ENCODE results near the gene TRIM72.
"Not testable (repeated sequence)": the region's sequence is repeated elsewhere in the genome, so short reads cannot be mapped to it uniquely, and the experiment has no call there.

TRIM72 gene, protein sequence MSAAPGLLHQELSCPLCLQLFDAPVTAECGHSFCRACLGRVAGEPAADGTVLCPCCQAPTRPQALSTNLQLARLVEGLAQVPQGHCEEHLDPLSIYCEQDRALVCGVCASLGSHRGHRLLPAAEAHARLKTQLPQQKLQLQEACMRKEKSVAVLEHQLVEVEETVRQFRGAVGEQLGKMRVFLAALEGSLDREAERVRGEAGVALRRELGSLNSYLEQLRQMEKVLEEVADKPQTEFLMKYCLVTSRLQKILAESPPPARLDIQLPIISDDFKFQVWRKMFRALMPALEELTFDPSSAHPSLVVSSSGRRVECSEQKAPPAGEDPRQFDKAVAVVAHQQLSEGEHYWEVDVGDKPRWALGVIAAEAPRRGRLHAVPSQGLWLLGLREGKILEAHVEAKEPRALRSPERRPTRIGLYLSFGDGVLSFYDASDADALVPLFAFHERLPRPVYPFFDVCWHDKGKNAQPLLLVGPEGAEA

DNA sequence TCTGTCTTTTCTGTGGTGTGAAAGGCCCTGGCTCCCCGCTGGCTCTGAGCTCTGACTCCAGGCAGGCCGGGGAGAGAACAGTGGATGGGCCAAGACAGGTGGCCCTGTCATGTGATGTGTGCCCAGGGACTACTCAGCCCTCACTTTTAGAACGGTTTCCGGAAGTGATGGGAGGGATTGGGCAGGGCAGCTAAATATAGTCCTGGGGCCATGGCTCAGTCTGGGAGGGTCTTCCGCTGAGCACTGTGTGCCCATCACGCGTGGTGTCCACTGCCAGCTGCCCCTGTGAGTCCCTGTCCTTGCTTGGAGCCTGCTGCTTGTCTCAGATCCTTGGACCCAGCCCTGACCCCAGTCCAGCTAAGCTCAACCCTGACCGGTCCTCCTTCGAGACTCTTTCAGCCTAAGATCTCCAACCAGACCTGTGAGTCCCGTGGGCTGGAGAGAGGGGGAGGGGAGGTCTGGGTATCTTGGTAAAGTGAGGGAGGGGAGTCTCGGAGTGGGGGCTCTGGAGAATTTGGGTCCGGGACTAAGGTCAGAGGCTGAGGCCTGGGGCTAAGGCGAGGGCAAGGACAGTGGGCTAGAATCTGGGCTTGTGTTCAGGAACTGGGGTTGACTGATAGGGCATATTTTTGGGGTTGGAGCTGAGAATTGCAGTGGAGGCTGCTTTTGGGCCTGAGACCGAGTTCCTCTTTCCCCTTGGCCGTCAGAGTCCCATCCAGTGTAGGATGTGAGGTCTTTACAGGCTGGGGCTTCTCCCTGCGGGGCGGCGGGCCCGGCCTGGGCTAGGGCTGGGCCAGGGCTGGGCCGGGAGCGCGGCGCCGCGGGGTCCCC lies at the start of gene TRIM72:
TSS of gene TRIM72 (plus strand) at position 243 of the 831 bp plus-strand sequence. CDS start 620 bp downstream, outside the sequence.
- no peak for DNase-seq

DNA sequence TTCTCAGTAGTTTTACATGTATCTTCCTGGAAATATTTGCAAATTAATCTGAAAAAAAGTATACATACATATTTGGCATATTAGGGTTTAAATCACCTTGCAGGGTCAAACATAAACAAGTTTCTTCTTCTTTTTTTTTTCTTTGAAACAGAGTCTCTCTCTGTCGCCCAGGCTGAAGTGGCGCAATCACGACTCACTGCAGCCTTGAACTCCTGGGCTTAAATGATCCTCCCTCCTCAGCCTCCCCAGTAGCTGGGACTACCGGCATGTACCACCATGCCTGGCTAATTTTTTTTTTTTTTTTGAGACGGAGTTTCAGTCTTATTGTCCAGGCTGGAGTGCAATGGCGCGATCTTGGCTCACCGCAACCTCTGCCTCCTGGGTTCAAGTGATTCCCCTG lies 46.6 kb upstream of the TRIM72 start:
- DNase-seq = no peak

DNA sequence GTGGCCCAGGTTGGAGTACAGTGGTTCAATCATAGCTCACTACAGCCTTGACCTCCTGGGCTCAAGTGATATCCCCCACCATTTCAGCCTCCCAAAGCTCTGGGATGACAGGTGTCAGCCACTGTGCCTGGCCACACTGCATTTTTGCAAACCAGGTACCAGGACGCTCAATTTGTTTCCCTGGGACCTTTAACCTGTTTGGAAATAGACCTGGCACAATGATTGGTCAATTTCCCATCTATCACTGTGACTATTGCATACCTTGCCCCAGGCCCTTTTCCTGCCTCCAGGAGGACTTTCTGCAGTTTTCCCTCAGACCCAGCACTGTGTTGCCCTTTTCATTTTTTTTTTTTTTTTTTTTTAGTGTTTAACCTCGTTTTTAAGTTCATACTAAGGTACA lies 45.1 kb upstream of the TRIM72 start:
- no peak for DNase-seq

DNA sequence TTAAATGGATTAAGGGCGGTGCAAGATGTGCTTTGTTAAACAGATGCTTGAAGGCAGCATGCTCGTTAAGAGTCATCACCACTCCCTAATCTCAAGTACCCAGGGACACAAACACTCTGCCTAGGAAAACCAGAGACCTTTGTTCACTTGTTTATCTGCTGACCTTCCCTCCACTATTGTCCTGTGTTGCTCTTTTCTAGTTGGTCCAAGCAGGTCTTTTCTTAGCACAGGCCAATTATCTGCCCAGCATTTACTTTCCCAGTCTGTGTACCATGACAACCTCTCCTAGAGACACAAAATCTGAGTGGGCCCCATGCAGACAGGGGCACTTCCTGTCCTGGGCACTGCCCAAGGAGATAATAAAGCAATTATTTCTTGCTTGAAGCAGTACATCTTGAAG lies 43.9 kb upstream of the TRIM72 start:
- not testable (repeated sequence) for DNase-seq

DNA sequence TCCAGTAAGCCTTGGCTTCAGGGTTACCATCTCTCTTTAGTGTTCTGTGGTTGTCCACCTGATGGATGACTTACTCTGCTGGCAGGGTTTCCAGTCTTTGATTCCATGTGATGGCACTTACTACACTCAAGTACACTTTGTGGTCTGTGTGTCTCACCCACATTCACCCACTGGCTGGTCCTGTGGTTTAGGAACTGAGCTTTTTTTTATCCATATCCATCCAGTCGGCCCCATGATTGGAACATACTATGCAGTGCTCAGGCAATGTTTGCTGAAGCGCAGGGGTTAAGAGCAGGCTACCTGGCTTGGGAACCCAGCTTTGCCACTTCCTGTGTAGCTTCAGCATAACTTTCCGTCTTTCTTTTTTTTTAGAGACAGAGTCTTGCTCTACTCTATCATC lies 36.8 kb upstream of the TRIM72 start:
- peak; percentile 31 for DNase-seq

DNA sequence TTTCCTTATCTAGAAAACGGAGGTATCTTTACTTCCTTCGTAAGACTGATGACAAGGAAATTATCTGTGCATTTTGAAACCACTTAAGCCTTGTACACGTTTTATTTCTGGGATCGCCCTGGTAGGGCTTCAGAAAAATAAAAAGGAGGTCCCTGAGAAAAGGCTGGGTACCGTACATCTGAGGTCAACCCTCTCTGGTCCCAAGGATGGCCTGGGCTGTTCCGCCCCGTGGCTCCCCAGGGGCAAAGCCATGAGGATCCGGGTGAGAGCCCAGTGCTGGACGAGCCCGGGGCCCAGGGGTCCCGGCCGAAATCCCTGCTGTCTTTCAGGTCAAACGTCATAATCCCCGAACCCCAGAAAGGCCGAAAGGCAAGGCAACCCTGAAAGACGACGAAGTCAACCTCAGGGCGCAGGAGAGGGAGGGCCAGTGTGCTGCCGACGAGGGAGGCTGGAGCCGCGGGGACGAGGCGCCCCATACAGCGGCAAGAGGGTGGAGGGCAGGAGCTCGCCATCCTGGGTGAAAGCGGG lies 34.6 kb upstream of the TRIM72 start:
- DNase-seq = no peak

DNA sequence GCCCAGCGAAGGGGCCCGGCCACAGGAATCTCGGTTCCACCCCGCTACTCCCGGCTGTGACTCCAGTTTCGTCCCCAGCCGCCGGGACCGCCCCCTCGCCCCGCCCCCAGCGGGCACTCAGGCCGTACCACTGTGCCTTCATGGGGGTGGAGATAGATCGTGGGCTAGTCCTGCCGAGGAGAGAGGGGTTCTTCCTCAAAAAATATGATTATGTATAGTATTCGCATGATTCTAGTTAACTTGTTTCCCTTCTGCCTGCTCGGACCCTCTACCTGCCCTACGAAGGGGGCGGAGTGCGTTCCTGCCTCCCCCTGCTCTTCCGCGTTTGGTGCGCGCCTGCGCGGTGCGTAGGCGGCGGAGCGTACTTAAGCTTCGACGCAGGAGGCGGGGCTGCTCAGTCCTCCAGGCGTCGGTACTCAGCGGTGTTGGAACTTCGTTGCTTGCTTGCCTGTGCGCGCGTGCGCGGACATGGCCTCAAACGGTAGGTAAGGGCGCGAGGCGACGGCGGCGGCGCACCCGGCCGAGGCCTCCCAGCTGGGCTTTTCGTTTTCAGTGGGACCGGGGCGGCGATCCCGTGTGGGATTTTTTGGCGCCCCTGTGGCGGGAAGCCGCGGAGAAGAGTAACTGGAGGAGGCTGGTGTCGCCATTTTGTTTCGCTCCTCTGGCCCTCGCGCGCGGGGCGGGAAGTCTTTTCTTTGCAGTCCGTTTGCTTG lies 34.0 kb upstream of the TRIM72 start, which contains the start of gene FUS:
TSS of gene FUS (plus strand) at position 393 of the 713 bp plus-strand sequence. CDS start at position 469, 76 bp downstream.
- DNase-seq = peak; percentile 68

DNA sequence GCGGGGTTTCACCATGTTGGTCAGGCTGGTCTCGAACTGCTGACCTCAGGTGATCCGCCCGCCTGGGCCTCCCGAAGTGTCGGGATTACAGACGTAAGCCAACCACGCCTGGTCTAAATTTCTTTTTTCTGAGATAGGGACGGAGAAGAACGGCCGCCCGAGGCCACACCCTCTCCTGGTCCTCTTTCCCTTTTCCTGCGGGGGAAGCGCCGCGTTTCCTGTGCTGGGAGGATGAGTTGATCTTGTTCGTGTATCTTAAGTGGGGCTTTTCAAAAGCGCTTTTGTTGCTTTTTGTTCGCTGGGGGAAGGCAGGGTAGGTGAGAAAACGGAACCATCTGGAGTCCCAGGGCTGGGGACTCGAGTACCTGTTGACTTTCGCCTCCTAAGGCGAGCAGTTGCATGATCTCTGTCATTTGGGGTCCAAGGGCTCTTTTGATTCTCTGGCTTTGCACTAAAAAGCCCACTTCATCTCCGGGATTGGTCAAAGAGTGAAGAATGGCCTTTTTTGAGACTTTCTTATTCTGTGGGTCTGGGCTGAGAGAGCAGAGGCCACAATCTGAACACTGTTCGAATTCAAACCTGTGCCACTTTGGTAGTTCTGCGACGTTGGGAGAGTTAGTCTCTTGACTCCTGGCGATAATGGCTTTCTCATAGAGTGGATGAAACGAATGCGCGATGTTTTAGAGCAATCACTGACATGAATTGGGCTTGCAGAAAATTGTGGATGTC lies 32.7 kb upstream of the TRIM72 start:
- DNase-seq = no peak

DNA sequence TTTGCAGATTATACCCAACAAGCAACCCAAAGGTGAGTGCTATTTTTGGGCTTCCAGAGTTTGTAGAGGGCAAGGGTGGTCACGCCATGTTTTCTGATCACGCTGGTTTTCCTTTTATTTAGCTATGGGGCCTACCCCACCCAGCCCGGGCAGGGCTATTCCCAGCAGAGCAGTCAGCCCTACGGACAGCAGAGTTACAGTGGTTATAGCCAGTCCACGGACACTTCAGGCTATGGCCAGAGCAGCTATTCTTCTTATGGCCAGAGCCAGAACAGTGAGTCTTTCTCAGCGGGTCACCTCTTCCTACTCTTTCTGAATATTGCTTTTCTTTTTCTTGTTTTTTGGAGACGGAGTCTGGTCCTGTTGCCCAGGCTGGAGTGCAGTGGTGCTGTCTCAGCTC lies 31.5 kb upstream of the TRIM72 start:
- no peak for DNase-seq

DNA sequence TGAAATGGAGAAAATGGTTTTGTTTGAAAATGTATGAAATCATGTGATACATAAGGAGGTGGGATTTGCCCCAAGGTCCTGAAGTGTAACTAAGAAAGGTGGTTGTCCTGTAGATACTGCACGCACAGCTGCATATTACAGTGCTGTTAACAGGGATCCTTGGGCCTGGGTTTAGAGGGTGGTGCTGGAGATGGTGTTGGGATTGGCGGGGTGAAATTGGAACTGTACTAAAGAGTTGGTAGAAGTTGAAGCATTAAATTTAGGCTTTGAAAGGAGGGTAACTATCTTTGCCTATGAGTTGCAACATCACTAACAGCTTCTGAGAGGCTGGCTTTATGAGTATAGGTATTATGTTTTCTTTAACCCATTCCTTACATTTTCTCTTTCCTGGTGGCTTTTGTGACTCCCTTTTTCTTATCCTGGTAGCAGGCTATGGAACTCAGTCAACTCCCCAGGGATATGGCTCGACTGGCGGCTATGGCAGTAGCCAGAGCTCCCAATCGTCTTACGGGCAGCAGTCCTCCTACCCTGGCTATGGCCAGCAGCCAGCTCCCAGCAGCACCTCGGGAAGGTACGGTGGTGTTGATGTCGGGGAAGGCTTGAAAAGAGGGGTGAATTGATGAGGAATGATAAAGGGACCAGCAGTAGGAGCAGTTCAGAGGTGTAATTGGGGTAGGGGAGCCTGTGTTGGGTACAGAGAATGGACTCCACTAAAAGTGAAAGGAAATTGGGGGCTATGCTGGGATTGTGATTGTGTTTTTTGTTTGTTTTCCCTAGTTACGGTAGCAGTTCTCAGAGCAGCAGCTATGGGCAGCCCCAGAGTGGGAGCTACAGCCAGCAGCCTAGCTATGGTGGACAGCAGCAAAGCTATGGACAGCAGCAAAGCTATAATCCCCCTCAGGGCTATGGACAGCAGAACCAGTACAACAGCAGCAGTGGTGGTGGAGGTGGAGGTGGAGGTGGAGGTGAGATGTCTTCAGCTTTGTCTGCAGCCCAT lies 30.2 kb upstream of the TRIM72 start:
- DNase-seq = no peak

DNA sequence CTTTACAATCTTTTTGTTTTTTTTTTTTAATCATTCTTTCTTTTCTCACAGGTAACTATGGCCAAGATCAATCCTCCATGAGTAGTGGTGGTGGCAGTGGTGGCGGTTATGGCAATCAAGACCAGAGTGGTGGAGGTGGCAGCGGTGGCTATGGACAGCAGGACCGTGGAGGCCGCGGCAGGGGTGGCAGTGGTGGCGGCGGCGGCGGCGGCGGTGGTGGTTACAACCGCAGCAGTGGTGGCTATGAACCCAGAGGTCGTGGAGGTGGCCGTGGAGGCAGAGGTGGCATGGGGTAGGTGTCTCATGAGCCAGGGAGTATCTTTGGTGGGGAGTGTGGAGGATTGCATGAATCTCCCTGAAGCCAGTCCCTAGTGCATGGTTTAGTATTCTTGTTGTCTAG lies 29.0 kb upstream of the TRIM72 start:
- no peak for DNase-seq

DNA sequence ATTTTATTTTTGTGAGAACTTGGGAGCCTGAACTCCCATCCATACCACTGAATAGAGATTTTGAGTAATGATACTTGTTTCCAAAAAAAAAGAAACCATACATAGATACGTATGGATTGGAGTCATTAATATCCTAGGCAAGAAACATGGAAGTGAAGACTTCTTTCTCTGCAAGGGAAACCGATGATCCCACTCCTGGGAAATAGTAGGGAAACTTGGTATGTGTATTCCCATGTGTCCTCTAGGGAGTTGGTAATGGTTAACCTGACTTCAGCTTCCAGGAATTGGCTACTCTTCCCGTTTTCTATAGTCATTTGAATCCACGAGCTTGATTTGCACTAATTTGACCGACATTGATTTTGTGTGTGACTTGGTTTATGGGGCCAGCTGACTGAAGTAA lies 28.6 kb upstream of the TRIM72 start:
- DNase-seq = no peak

DNA sequence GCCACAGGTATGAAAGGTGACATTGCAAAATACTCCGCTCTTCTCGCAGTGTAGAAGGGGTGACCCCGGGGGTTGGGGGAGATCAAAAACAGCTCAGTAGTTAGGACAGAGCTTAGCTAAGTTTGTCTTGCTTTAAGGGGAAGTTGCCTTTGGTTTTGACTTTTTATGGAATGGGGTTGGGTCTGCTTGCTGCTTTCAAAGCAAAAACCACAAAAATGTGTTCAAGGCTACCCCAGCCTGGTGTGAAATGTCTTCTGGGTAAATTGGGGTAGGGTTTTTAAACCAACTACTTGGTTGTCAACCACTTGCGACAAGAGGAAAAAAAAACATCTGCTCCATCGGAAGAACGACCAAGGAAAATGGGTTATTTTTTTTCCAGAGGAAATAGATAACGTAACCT lies 27.7 kb upstream of the TRIM72 start:
- no peak for DNase-seq

DNA sequence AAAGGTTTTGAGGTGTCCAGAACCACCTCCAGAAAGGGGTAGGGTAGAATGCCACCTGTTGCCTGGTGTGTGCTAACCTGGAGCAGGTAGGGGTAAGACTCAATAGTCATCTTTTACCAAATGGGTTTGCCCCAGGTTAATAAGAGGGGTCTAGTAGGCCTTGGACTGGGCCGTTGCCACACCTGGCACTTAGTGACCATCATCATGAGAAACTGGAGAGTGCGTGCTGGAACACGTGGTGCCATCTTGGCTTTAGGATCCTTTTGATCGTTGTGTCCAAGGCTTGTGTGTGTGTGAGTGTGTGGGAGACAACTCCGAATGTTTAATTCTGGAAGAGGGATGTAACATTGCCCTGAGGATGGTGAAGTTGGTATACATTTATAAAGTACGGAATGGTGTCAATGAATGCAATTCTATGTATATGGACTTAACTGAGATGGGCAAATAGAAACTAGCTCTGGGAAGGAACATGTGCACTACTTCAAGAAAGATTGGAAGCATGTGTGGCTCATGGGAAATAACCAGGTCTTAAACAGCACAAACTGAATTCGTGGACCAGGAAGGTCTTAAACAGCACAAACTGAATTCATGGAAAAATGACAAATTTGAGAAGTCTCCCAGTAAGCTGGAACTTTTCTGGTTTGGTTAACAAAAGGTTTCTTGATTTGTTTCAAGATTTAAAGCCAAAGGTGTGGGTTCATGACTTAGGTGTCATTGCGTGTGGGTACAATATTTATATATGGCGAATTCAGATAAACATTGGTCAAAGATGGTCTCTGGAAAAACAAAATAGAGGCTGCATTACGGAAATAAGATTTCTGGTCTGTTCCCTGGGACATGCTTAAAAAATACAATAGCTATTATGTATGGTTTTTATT lies 26.8 kb upstream of the TRIM72 start:
- no peak for DNase-seq

DNA sequence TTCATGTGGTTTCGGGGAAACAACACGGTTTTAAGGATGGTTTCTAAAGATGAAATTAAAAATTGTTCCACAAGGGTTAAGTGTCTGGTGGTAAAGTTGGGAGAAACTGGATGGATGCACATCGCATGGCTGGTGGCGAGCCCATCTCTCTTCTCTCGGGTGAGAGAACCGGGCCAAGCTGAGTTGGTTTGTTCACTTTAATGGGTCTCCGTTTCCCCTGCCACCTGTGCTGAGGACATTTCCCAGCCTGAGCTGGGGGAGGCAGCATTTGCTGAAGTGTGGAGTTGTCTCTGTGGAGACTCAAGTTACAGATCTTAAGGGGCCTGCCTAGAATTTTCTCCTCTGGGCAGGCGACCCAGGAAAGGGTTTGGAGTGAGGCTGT lies 26.1 kb upstream of the TRIM72 start:
- DNase-seq = no peak

DNA sequence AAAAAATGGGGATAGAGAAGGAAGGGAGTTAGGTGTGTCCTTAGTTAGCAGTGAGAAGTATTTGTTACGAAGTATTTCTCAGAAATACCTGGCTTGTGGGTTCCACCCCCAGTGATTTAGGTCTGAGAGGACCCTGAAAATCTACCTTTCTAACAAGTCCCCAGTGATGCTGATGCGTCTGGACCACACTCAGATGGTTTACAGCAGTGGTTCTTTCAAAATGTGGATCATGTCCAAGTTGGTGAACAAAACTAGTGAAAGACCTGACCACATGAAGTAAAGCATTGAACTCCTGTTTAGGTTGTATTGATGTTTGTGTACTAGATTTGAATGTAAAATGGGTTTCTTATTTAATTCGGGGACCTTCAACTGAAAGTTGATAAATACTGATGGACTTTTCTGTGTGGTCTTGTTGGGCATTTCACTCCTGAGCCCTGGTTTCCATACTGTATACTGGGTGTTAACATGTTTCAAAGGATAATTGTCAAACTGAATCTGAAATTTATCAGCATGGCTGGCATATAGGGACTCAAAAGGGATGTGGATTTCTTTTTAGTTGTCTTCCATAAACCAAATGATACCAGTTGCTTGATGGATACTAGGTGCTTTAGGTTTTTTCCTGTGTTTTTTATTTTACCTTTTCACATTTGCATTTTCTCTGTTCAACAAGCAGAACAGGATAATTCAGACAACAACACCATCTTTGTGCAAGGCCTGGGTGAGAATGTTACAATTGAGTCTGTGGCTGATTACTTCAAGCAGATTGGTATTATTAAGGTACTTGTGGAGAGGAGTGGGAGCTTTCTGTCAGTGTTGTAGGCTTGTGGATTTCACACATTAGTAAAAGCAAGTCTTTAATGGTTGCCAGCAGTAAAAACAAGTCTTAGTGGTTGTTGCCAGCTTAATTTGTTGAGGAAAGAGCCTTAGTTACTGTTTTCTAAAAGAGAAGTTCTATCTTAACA lies 25.2 kb upstream of the TRIM72 start:
- DNase-seq = no peak

DNA sequence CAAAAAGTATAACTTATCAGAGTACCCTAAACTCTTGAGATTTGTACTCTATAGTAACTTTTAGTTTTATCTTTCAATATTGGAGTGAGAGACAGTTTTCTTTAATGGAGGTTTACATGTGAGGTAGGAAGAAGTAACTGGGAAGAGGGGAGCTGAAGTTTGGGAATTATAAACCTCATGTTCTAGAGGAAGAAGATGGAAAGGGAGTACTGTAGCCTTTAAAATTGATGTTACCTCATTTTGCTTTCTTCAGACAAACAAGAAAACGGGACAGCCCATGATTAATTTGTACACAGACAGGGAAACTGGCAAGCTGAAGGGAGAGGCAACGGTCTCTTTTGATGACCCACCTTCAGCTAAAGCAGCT lies 24.5 kb upstream of the TRIM72 start:
- DNase-seq = no peak

DNA sequence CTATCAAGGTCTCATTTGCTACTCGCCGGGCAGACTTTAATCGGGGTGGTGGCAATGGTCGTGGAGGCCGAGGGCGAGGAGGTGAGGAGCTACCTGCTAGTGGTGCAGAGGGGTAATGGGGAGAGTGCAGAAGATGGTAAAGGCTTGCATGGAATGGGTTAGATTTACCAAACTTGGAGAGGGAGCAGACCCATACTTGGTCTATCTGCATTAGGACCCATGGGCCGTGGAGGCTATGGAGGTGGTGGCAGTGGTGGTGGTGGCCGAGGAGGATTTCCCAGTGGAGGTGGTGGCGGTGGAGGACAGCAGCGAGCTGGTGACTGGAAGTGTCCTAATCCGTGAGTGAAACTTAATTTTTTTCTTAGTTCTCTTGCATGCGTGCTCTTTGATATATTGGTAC lies 23.9 kb upstream of the TRIM72 start:
- DNase-seq = no peak

All from GF-D8 (cell line).